ENCODE data around the gene CDCA7L. TPM values are rescaled to one million over a fixed set of nuclear protein-coding genes. Genes with fewer than 3 reads are reported as not detected.

CDCA7L gene
- total and polyA plus RNA-seq, 4 donors, result 2.2 to 22.6 (median 5.4) TPM

- Histone ChIP-seq H3K27ac (ENCODE audit: low read depth in 1 of 2, low read length in 2 of 2) (no peak overlapping the region), H3K27me3 (ENCODE audit: control insufficient read depth in 4 of 4, insufficient read depth in 4 of 4, low read length in 3 of 4) (no peaks in the 10 kb centered on the region), H3K9me3 (ENCODE audit: control insufficient read depth in 4 of 4, low read length in 3 of 4) (no peaks in the 10 kb centered on the region), H3K4me3 (ENCODE audit: low read depth in 1 of 3, low read length in 3 of 3) (no peak overlapping the region), H3K9ac (ENCODE audit: low read depth in 1 of 2, low read length in 2 of 2) (no peak overlapping the region), H3K4me1 (ENCODE audit: control insufficient read depth in 4 of 4, insufficient read depth in 4 of 4, low read length in 3 of 4) (no peaks in the 10 kb centered on the region), H3K36me3 (ENCODE audit: control insufficient read depth in 4 of 4, insufficient read depth in 3 of 4, low read depth in 1 of 4, low read length in 3 of 4) (no peaks in the 10 kb centered on the region)
- 90% methylated on average over 6 of the region's 6 CpGs for WGBS
- DNase-seq (ENCODE audit: low spot score), result no peak
- TF ChIP-seq GABPA (IDR thresholded peaks at IDR 0.05 in 1 of 2, conservative IDR thresholded peaks at IDR 0.05 in 1 of 2) (no peak), TAF1 (conservative IDR thresholded peaks at IDR 0.05) (no peak), SP1 (IDR thresholded peaks at IDR 0.05) (no peak), HNF4A (conservative IDR thresholded peaks at IDR 0.05) (no peak), FOXA1 (IDR thresholded peaks at IDR 0.05) (no peak), RXRA (IDR thresholded peaks at IDR 0.05) (no peak), NR2F2 (IDR thresholded peaks at IDR 0.05) (no peak), ZBTB33 (IDR thresholded peaks at IDR 0.05) (no peak), YY1 (IDR thresholded peaks at IDR 0.05) (no peak), JUND (IDR thresholded peaks at IDR 0.05) (no peak), HNF4G (IDR thresholded peaks at IDR 0.05) (no peak), RAD21 (IDR thresholded peaks at IDR 0.05) (no peak)
- TF ChIP-seq, protein P1, sequence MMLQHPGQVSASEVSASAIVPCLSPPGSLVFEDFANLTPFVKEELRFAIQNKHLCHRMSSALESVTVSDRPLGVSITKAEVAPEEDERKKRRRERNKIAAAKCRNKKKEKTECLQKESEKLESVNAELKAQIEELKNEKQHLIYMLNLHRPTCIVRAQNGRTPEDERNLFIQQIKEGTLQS (IDR thresholded peaks at IDR 0.05), result no peak
- TF ChIP-seq, protein P2, sequence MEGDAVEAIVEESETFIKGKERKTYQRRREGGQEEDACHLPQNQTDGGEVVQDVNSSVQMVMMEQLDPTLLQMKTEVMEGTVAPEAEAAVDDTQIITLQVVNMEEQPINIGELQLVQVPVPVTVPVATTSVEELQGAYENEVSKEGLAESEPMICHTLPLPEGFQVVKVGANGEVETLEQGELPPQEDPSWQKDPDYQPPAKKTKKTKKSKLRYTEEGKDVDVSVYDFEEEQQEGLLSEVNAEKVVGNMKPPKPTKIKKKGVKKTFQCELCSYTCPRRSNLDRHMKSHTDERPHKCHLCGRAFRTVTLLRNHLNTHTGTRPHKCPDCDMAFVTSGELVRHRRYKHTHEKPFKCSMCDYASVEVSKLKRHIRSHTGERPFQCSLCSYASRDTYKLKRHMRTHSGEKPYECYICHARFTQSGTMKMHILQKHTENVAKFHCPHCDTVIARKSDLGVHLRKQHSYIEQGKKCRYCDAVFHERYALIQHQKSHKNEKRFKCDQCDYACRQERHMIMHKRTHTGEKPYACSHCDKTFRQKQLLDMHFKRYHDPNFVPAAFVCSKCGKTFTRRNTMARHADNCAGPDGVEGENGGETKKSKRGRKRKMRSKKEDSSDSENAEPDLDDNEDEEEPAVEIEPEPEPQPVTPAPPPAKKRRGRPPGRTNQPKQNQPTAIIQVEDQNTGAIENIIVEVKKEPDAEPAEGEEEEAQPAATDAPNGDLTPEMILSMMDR (IDR thresholded peaks at IDR 0.05; ENCODE audit: low read depth, low read length, missing input control), result no peak
- TF ChIP-seq, protein P3, sequence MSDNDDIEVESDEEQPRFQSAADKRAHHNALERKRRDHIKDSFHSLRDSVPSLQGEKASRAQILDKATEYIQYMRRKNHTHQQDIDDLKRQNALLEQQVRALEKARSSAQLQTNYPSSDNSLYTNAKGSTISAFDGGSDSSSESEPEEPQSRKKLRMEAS (IDR thresholded peaks at IDR 0.05), result no peak
These were observed 18.0 kb downstream of the CDCA7L start for GRCh38 chr7:21927693-21928092.

DNA sequence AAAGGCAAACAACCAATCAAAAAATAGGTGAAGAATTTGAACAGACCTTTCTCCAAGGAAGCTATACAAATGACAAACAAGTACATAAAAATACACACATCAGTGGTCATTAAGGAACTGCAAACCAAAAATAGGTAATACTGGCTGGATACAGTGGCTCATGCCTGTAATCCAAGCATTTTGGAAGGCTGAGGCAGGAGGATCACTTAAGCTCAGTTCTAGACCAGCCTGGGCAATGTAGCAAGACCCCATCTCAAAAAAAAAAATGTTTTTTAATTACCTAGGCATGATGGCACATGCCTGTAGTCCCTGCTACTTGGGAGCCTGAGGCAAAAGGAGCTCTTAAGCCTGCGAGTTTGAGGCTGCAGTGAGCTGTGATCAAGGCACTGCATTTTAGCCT, 19.3 kb downstream of the CDCA7L start:
- H3K4me3 ChIP-seq (ENCODE audit: low read depth in 1 of 3, low read length in 3 of 3), result no peak overlapping the region

GRCh38 chr7:21923658-21924057, 22.0 kb downstream of the CDCA7L start:
- DNase-seq (ENCODE audit: low spot score), result no peak
- 71% methylated on average over 2 of the region's 2 CpGs for WGBS
- no peak overlapping the region for H3K4me3 ChIP-seq (ENCODE audit: low read depth in 1 of 3, low read length in 3 of 3)
- H3K9me3 ChIP-seq (ENCODE audit: control insufficient read depth in 4 of 4, low read length in 3 of 4), result no peaks in the 10 kb centered on the region
- no peak overlapping the region for H3K27ac ChIP-seq (ENCODE audit: low read depth in 1 of 2, low read length in 2 of 2)
- no peak for TF ChIP-seq SP1 (IDR thresholded peaks at IDR 0.05)
- TF ChIP-seq YY1 (IDR thresholded peaks at IDR 0.05), result no peak
- TF ChIP-seq ZBTB33 (IDR thresholded peaks at IDR 0.05), result no peak
- no peak for TF ChIP-seq GABPA (IDR thresholded peaks at IDR 0.05 in 1 of 2, conservative IDR thresholded peaks at IDR 0.05 in 1 of 2)
- TF ChIP-seq, protein P4, sequence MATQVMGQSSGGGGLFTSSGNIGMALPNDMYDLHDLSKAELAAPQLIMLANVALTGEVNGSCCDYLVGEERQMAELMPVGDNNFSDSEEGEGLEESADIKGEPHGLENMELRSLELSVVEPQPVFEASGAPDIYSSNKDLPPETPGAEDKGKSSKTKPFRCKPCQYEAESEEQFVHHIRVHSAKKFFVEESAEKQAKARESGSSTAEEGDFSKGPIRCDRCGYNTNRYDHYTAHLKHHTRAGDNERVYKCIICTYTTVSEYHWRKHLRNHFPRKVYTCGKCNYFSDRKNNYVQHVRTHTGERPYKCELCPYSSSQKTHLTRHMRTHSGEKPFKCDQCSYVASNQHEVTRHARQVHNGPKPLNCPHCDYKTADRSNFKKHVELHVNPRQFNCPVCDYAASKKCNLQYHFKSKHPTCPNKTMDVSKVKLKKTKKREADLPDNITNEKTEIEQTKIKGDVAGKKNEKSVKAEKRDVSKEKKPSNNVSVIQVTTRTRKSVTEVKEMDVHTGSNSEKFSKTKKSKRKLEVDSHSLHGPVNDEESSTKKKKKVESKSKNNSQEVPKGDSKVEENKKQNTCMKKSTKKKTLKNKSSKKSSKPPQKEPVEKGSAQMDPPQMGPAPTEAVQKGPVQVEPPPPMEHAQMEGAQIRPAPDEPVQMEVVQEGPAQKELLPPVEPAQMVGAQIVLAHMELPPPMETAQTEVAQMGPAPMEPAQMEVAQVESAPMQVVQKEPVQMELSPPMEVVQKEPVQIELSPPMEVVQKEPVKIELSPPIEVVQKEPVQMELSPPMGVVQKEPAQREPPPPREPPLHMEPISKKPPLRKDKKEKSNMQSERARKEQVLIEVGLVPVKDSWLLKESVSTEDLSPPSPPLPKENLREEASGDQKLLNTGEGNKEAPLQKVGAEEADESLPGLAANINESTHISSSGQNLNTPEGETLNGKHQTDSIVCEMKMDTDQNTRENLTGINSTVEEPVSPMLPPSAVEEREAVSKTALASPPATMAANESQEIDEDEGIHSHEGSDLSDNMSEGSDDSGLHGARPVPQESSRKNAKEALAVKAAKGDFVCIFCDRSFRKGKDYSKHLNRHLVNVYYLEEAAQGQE (IDR thresholded peaks at IDR 0.05), result no peak
- no peaks in the 10 kb centered on the region for H3K36me3 ChIP-seq (ENCODE audit: control insufficient read depth in 4 of 4, insufficient read depth in 3 of 4, low read depth in 1 of 4, low read length in 3 of 4)
- no peak overlapping the region for H3K9ac ChIP-seq (ENCODE audit: low read depth in 1 of 2, low read length in 2 of 2)
- no peaks in the 10 kb centered on the region for H3K27me3 ChIP-seq (ENCODE audit: control insufficient read depth in 4 of 4, insufficient read depth in 4 of 4, low read length in 3 of 4)
- no peaks in the 10 kb centered on the region for H3K4me1 ChIP-seq (ENCODE audit: control insufficient read depth in 4 of 4, insufficient read depth in 4 of 4, low read length in 3 of 4)

More for the DNA sequence above, 19.3 kb downstream of the CDCA7L start:
- H3K27me3 ChIP-seq (ENCODE audit: control insufficient read depth in 4 of 4, insufficient read depth in 4 of 4, low read length in 3 of 4), result no peaks in the 10 kb centered on the region
- H3K4me1 ChIP-seq (ENCODE audit: control insufficient read depth in 4 of 4, insufficient read depth in 4 of 4, low read length in 3 of 4), result no peaks in the 10 kb centered on the region
- no peak overlapping the region for H3K27ac ChIP-seq (ENCODE audit: low read depth in 1 of 2, low read length in 2 of 2)
- H3K9me3 ChIP-seq (ENCODE audit: control insufficient read depth in 4 of 4, low read length in 3 of 4), result no peaks in the 10 kb centered on the region
- TF ChIP-seq FOXA2 (IDR thresholded peaks at IDR 0.05), result no peak
- TF ChIP-seq JUND (IDR thresholded peaks at IDR 0.05), result no peak
- no peak for TF ChIP-seq HNF4A (conservative IDR thresholded peaks at IDR 0.05)
- no peak for TF ChIP-seq RAD21 (IDR thresholded peaks at IDR 0.05)
- DNase-seq (ENCODE audit: low spot score), result no peak
- 76% methylated on average over 1 of the region's 1 CpG for WGBS
- no peak overlapping the region for H3K9ac ChIP-seq (ENCODE audit: low read depth in 1 of 2, low read length in 2 of 2)
- H3K36me3 ChIP-seq (ENCODE audit: control insufficient read depth in 4 of 4, insufficient read depth in 3 of 4, low read depth in 1 of 4, low read length in 3 of 4), result no peaks in the 10 kb centered on the region

Data from liver (tissue), 9 donors.